H1 (cell line): ENCODE measurements around the gene CNTD1. TPM values are rescaled to one million over a fixed set of nuclear protein-coding genes. Genes with fewer than 3 reads are reported as not detected.
A peak's percentile ranks its signal among the peaks of the same experiment; 100 is the strongest.

Source experiments
- CTCF ChIA-PET: fragments of 300-600 bp; sonication (Branson Sonifier 250); formaldehyde crosslinking; loops from one replicate; lab custom pipeline; 2021; ENCODE audit not compliant: partially characterized antibody; lab: Charles Lee
- POLR2A ChIA-PET: fragments of 300-600 bp; sonication (Branson Sonifier 250); formaldehyde crosslinking; loops from one replicate; lab custom pipeline; 2021; ENCODE audit warnings: inconsistent platforms; ENCODE audit not compliant: partially characterized antibody; lab: Charles Lee
- DNase-seq, 2 experiments: peaks; one replicate each; pipeline versions ENCODE4 v3.0.0 to v3.0.0-alpha.2; 2010 to 2022; ENCODE audit warnings: low spot score in 2 of 2, low read depth in 1 of 2, mixed read lengths in 1 of 2
- FAIRE-seq: peaks from 2 replicates; lab custom pipeline; 2011; peaks lifted over from hg19 to GRCh38; lab: Jason Lieb, UNC
- H2AFZ ChIP-seq: 2 replicates; pipeline ENCODE4 v1.8.1; 2012; ENCODE audit warnings: low read length, inconsistent platforms
- H2AK5ac ChIP-seq: 2 replicates; pipeline ENCODE4 v1.6.1; 2013; ENCODE audit warnings: low read depth, low read length
- H2BK120ac ChIP-seq: replicated peaks from 2 replicates; pipeline ENCODE3; 2013; ENCODE audit warnings: low read depth, low read length, inconsistent platforms
- H2BK12ac ChIP-seq: 2 replicates; pipeline ENCODE4 v1.6.1; 2013; ENCODE audit warnings: low read depth, low read length
- H2BK15ac ChIP-seq: 2 replicates; pipeline ENCODE4 v1.6.1; 2013; ENCODE audit warnings: low read length
- H2BK20ac ChIP-seq: 2 replicates; pipeline ENCODE4 v1.6.1; 2013; ENCODE audit warnings: low read length
- H2BK5ac ChIP-seq: 2 replicates; pipeline ENCODE4 v1.6.1; 2013; ENCODE audit warnings: low read depth, low read length
- H3K14ac ChIP-seq: 2 replicates; pipeline ENCODE4 v1.6.1; 2013; ENCODE audit warnings: inconsistent platforms; ENCODE audit not compliant: insufficient read length
- H3K18ac ChIP-seq: 2 replicates; pipeline ENCODE4 v1.6.1; 2013; ENCODE audit warnings: low read length; ENCODE audit errors: extremely low read depth
- H3K23ac ChIP-seq: 2 replicates; pipeline ENCODE4 v1.6.1; 2013; ENCODE audit warnings: inconsistent platforms; ENCODE audit not compliant: insufficient read length
- H3K23me2 ChIP-seq: 2 replicates; pipeline ENCODE4 v1.6.1; 2013; ENCODE audit warnings: low read depth, low read length
- H3K27ac ChIP-seq: 2 replicates; pipeline ENCODE4 v1.6.1; 2011; ENCODE audit warnings: low read depth, low read length, inconsistent platforms
- H3K27me3 ChIP-seq, 4 experiments: replicated peaks in 1 of 4; 1 replicate in 1 of 4; 2 replicates in 3 of 4; pipeline versions ENCODE4 v1.6.1 to v1.8.1; 2011 to 2013; ENCODE audit warnings: low read length in 3 of 4, mild to moderate bottlenecking in 3 of 4, inconsistent platforms in 2 of 4, mixed read lengths in 2 of 4, moderate library complexity in 1 of 4; ENCODE audit not compliant: control insufficient read depth in 3 of 4, insufficient read depth in 3 of 4; ENCODE audit errors: extremely low read depth in 1 of 4
- H3K36me3 ChIP-seq, 4 experiments: 2 replicates each; pipeline versions ENCODE4 v1.6.1 to v1.8.1; 2011 to 2013; ENCODE audit warnings: mild to moderate bottlenecking in 4 of 4, low read length in 3 of 4, moderate library complexity in 2 of 4, control low read depth in 1 of 4, inconsistent platforms in 1 of 4; ENCODE audit not compliant: insufficient read depth in 4 of 4, control insufficient read depth in 2 of 4
- H3K4ac ChIP-seq: replicated peaks from 2 replicates; pipeline ENCODE3; 2013; ENCODE audit warnings: low read length, low read depth, mixed read lengths, inconsistent platforms; ENCODE audit not compliant: insufficient read length
- H3K4me1 ChIP-seq, 4 experiments: replicated peaks in 1 of 4; 1 replicate in 1 of 4; 2 replicates in 3 of 4; pipeline versions ENCODE4 v1.6.1 to v1.8.1; 2011 to 2013; ENCODE audit warnings: low read length in 3 of 4, inconsistent platforms in 2 of 4, mixed read lengths in 1 of 4; ENCODE audit not compliant: insufficient read depth in 4 of 4, control insufficient read depth in 3 of 4
- H3K4me2 ChIP-seq, 2 experiments: 2 replicates each; pipeline versions ENCODE4 v1.6.1 to v1.8.1; 2011 to 2013; ENCODE audit warnings: low read depth in 2 of 2, low read length in 2 of 2, control low read depth in 1 of 2, inconsistent platforms in 1 of 2, mild to moderate bottlenecking in 1 of 2; ENCODE audit not compliant: insufficient read depth in 1 of 2
- H3K4me3 ChIP-seq, 4 experiments: fragments of 200-600, 300-600 bp in 1 of 4; sonication (generic), shearing (Covaris generic), sonication (Bioruptor Twin) in 1 of 4; 2 replicates each; pipeline versions ENCODE4 v1.5.1 to v1.8.1; 2011 to 2016; ENCODE audit warnings: low read length in 4 of 4, low read depth in 3 of 4, control low read depth in 2 of 4, inconsistent platforms in 2 of 4, mild to moderate bottlenecking in 2 of 4, mixed read lengths in 1 of 4, moderate library complexity in 1 of 4; ENCODE audit not compliant: insufficient read depth in 2 of 4; ENCODE audit errors: extremely low read depth in 1 of 4
- H3K56ac ChIP-seq: replicated peaks from 2 replicates; pipeline ENCODE3; 2013; ENCODE audit warnings: low read depth, mild to moderate bottlenecking, mixed read lengths, low read length, inconsistent platforms; ENCODE audit not compliant: insufficient read length
- H3K79me1 ChIP-seq: 2 replicates; pipeline ENCODE4 v1.6.1; 2013; ENCODE audit warnings: low read depth, low read length, control low read depth
- H3K79me2 ChIP-seq, 2 experiments: 2 replicates each; pipeline versions ENCODE4 v1.6.1 to v1.8.1; 2012 to 2013; ENCODE audit warnings: low read length in 2 of 2, mild to moderate bottlenecking in 2 of 2, inconsistent platforms in 1 of 2; ENCODE audit not compliant: insufficient read depth in 2 of 2, control insufficient read depth in 1 of 2
- H3K9ac ChIP-seq, 4 experiments: replicated peaks in 1 of 4; 1 replicate in 1 of 4; 2 replicates in 3 of 4; pipeline versions ENCODE4 v1.6.1 to v1.8.1; 2011 to 2013; ENCODE audit warnings: low read depth in 3 of 4, low read length in 3 of 4, control low read depth in 2 of 4, mild to moderate bottlenecking in 2 of 4, moderate library complexity in 2 of 4, inconsistent platforms in 1 of 4; ENCODE audit errors: extremely low read depth in 1 of 4
- H3K9me3 ChIP-seq, 2 experiments: 2 replicates each; pipeline versions ENCODE4 v1.6.1 to v1.8.1; 2012 to 2013; ENCODE audit warnings: mild to moderate bottlenecking in 2 of 2, moderate library complexity in 2 of 2, control low read depth in 1 of 2, inconsistent platforms in 1 of 2, low read depth in 1 of 2, low read length in 1 of 2, mixed read lengths in 1 of 2; ENCODE audit not compliant: insufficient read depth in 2 of 2
- H4K20me1 ChIP-seq, 2 experiments: replicated peaks in 1 of 2; 2 replicates each; pipeline versions ENCODE3 to v1.8.1; 2011 to 2013; ENCODE audit warnings: inconsistent platforms in 2 of 2, low read length in 2 of 2, mild to moderate bottlenecking in 1 of 2; ENCODE audit not compliant: insufficient read depth in 2 of 2, control insufficient read depth in 1 of 2
- H4K5ac ChIP-seq: 2 replicates; pipeline ENCODE4 v1.6.1; 2013; ENCODE audit warnings: low read length, low read depth, mixed read lengths, inconsistent platforms; ENCODE audit not compliant: insufficient read length
- H4K8ac ChIP-seq: 2 replicates; pipeline ENCODE4 v1.8.0; 2013; ENCODE audit warnings: mild to moderate bottlenecking, moderate library complexity, low read length, inconsistent platforms; ENCODE audit not compliant: insufficient read depth; ENCODE audit errors: extremely low read depth
- H4K91ac ChIP-seq: replicated peaks from 2 replicates; pipeline ENCODE3; 2013; ENCODE audit warnings: low read length, mixed read lengths, inconsistent platforms; ENCODE audit not compliant: insufficient read length
- BCL11A ChIP-seq, 2 experiments: IDR thresholded peaks; one replicate each; pipeline ENCODE4 v1.6.1; 2011; ENCODE audit warnings: low read depth in 2 of 2, low read length in 2 of 2, mild to moderate bottlenecking in 2 of 2
- EZH2 ChIP-seq: fragments of 200-600 bp; sonication (generic); IDR thresholded peaks from 2 replicates; pipeline ENCODE4 v1.7.1; 2012; ENCODE audit warnings: low read depth, mild to moderate bottlenecking, moderate library complexity, low read length, inconsistent platforms; ENCODE audit not compliant: severe bottlenecking
- FOSL1 ChIP-seq: IDR thresholded peaks from 2 replicates; pipeline ENCODE4 v1.6.1; 2011; ENCODE audit warnings: mild to moderate bottlenecking, low read depth, low read length, moderate library complexity; ENCODE audit not compliant: insufficient read depth
- GTF2F1 ChIP-seq: IDR thresholded peaks from 2 replicates; pipeline ENCODE4 v1.6.1; 2012; ENCODE audit warnings: low read depth, low read length, improper control_type of control experiment, borderline replicate concordance
- SIX5 ChIP-seq: IDR thresholded peaks from 2 replicates; pipeline ENCODE4 v1.6.1; 2011; ENCODE audit warnings: mild to moderate bottlenecking, low read depth, low read length
- SP1 ChIP-seq: IDR thresholded peaks from 2 replicates; pipeline ENCODE4 v1.6.1; 2011; ENCODE audit warnings: low read depth, low read length
- WGBS, 2 experiments: shearing (Covaris generic) in 1 of 2; methylation state at CpG; one replicate each; pipeline versions ENCODE4 v1.1.6 to v1.1.7; 2013 to 2015; ENCODE audit warnings: low lambda C conversion rate in 2 of 2, mixed read lengths in 2 of 2, inconsistent platforms in 1 of 2, low coverage in 1 of 2, missing lambda C conversion rate in 1 of 2; ENCODE audit not compliant: insufficient replicate concordance in 2 of 2, insufficient coverage in 1 of 2, insufficient read length in 1 of 2; ENCODE audit errors: extremely low coverage in 1 of 2, missing lambda C conversion rate in 1 of 2; 5-methylcytosine and 5-hydroxymethylcytosine counted together
- polyA plus RNA-seq, 7 experiments: library from polyadenylated mRNA; depleted of rRNA in 3 of 7; stranded (reverse) in 5 of 7; unstranded in 2 of 7; fragments of >200 nt in 5 of 7; fragments of 200-250 nt in 2 of 7; gene quantifications; 1 replicate in 5 of 7; 2 replicates in 1 of 7; 4 replicates in 1 of 7; pipeline versions ENCODE4 v1.2.1 to v1.2.3, GENCODE V29; 2011 to 2013; ENCODE audit warnings: missing spikeins in 2 of 7, mixed read lengths in 2 of 7
- total RNA-seq: library from RNA; stranded (reverse); fragmentation: NEBNext Ultra II Directional; extraction: Animal tissue kit (Norgen Biotek cat#: 25700); gene quantifications from 2 replicates; pipeline ENCODE4 v1.2.1, GENCODE V29; 2021

Gene CNTD1
- total and polyA plus RNA-seq, 2 of the 8 experiments (the other 6 are each of a cell fraction or from before 2014, with no cell fraction given): not detected

DNA sequence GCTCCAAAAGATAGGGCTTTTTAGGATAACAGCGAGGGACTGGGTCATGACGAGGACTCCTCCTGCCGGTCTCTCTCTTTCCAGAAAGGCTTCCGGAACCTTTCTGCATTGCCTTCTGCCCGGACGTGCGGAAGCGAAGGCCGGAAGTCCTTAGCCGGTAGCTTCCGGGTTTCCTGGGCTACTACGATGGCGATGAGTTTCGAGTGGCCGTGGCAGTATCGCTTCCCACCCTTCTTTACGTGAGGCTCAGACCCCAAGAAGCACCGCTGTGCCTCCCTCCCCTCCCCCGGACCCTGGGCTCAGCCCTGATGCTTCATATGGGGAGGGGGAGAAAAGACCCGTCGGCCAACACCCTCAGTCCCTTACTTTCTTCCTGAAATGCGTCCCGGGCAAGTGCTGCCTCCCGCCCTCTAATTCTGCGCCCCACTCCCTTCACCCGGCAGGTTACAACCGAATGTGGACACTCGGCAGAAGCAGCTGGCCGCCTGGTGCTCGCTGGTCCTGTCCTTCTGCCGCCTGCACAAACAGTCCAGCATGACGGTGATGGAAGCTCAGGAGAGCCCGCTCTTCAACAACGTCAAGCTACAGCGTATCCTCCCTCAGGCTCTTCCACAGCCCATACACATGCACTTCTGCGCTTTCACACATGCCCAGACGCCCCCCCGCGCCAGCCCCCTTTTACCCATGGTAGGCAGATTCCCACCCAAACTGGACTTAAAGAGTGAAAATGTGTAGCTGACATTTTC is 25.2 kb upstream of the CNTD1 start, which contains the start of gene VPS25:
Gene VPS25 (plus strand): TSS at position 160 of the 746 bp plus-strand sequence. CDS start 27 bp downstream, at position 187.
- POLR2A ChIA-PET: interaction anchor here (0.7 to 2.4 kb wide), 16 partner anchors 9 to 220 kb away, joined by 3 to 15 read pairs (median 3); partner anchors contain the start of genes CNTD1, COA3 and HSD17B1
- no peak for FAIRE-seq
- peak within 1 kb of the TSS; percentile 79; the same call in 1 of the 2 replicates for H3K27ac ChIP-seq
- TF ChIP-seq BCL11A (IDR thresholded peaks at IDR 0.05; ENCODE audit: low read depth in 2 of 2, low read length in 2 of 2): no peak
- TF ChIP-seq SIX5: peak; percentile 34
- TF ChIP-seq GTF2F1: peak; percentile 79; the same call in 1 of the 2 replicates
- TF ChIP-seq EZH2: no peak
- no peak for TF ChIP-seq FOSL1
- TF ChIP-seq SP1: peak; percentile 61; the same call in 1 of the 2 replicates

More for the DNA sequence above, 25.2 kb upstream of the CNTD1 start, which contains the start of gene VPS25:
- H3K4me2 ChIP-seq: peak within 1 kb of the TSS; percentile 68 to 94
- WGBS, 2 experiments: 2% methylated on average over 36 of the region's 39 CpGs; no CpG with 5 or more reads in 1 of the 2 experiments
- H3K79me1 ChIP-seq: 0 out of 2 replicates have a peak, but pooled peaks cover 4% of the 10 kb centered on the region
- H2BK15ac ChIP-seq: no peak within 1 kb of the TSS
- peak in 1 of 2 experiments; percentile 83 for DNase-seq
- CTCF ChIA-PET: interaction anchor here (0.5 to 3.5 kb wide), 9 partner anchors 11 to 216 kb away, joined by 3 to 30 read pairs (median 3); partner anchors contain the start of genes BECN1 and RAMP2
- no peaks in the 10 kb centered on the region for H3K27me3 ChIP-seq
- H3K56ac ChIP-seq: peak within 1 kb of the TSS; percentile 56
- peak within 1 kb of the TSS; percentile 80 to 94 (median 84) for H3K4me3 ChIP-seq
- H3K14ac ChIP-seq: no peak within 1 kb of the TSS
- no peak within 1 kb of the TSS for H2AK5ac ChIP-seq
- no peak within 1 kb of the TSS for H2BK120ac ChIP-seq
- no peaks in the 10 kb centered on the region for H3K9me3 ChIP-seq
- peak within 1 kb of the TSS; percentile 84 for H2AFZ ChIP-seq
- H2BK20ac ChIP-seq: no peak within 1 kb of the TSS
- peak within 1 kb of the TSS; percentile 74 for H4K5ac ChIP-seq
- H4K8ac ChIP-seq: peak within 1 kb of the TSS; percentile 99; the same call in 1 of the 2 replicates
- H4K91ac ChIP-seq: peak within 1 kb of the TSS; percentile 20
- no peaks in the 10 kb centered on the region for H3K79me2 ChIP-seq
- H2BK5ac ChIP-seq: peak within 1 kb of the TSS; percentile 41; the same call in 1 of the 2 replicates
- H3K23ac ChIP-seq: no peak within 1 kb of the TSS
- H3K18ac ChIP-seq: no peak within 1 kb of the TSS
- H3K4me1 ChIP-seq: no peaks in the 10 kb centered on the region
- H2BK12ac ChIP-seq: no peak within 1 kb of the TSS
- H3K4ac ChIP-seq: no peak within 1 kb of the TSS
- peak within 1 kb of the TSS; percentile 69 to 92 (median 81) for H3K9ac ChIP-seq
- no peaks in the 10 kb centered on the region for H4K20me1 ChIP-seq
- peaks cover 0 to 14% (median 7%) of the 10 kb centered on the region in 4 experiments; a peak in 5 of 8 replicates for H3K36me3 ChIP-seq
- peaks cover 5% of the 10 kb centered on the region; the same call in 1 of the 2 replicates for H3K23me2 ChIP-seq
